K562 (cell line): ENCODE results near the gene TMEM131. TPM values are rescaled to one million over a fixed set of nuclear protein-coding genes. Genes with fewer than 3 reads are reported as not detected.
A peak's percentile ranks its signal among the peaks of the same experiment; 100 is the strongest.

Experiments
- ATAC-seq: fragments of 200-7000 bp; cut with Tn5 transposase; 3 replicates; pipeline ENCODE4 v1.9.1; 2020; ENCODE audit warnings: moderate library complexity
- BruUV-seq: library from RNA; stranded (reverse); fragments of 400-500 nt; replicated peaks from 2 replicates; lab custom pipeline; 2021; lab: Mats Ljungman, UMichigan
- CTCF ChIA-PET: fragments of 300-600 bp; formaldehyde crosslinking; extraction: SDS; loops from one replicate; lab custom pipeline; 2021; ENCODE audit warnings: low intra/inter-chr PET ratio; lab: Yijun Ruan, JAX
- POLR2A ChIA-PET: fragments of 300-600, 350-650 bp; sonication (Branson Sonifier 250); formaldehyde crosslinking; extraction: SDS; loops from one replicate; lab custom pipeline; 2021; ENCODE audit warnings: antibody characterized with exemption, inconsistent platforms; lab: Yijun Ruan, JAX
- DNase-seq, 4 experiments: peaks; one replicate each; pipeline versions ENCODE4 v3.0.0 to v3.0.0-alpha.2; 2011 to 2018; ENCODE audit warnings: low spot score in 3 of 4, mixed read lengths in 3 of 4; ENCODE audit errors: extremely low read depth in 1 of 4
- FAIRE-seq: peaks from 2 replicates; lab custom pipeline; 2011; peaks lifted over from hg19 to GRCh38; lab: Jason Lieb, UNC
- H2AFZ ChIP-seq: 2 replicates; pipeline ENCODE4 v1.6.0; 2011; ENCODE audit warnings: low read depth, low read length, control low read depth, inconsistent platforms
- H3K27ac ChIP-seq: fragments of 200-600 bp; 3 replicates; pipeline ENCODE4 v1.8.0; 2011; ENCODE audit warnings: low read depth, mild to moderate bottlenecking, control low read depth, inconsistent platforms, low read length, moderate library complexity, mixed read lengths; ENCODE audit errors: extremely low read depth
- H3K27me3 ChIP-seq, 2 experiments: fragments of 300-600 bp in 1 of 2; 2 replicates in 1 of 2; 3 replicates in 1 of 2; pipeline versions ENCODE4 v1.6.0 to v1.8.0; 2011; ENCODE audit warnings: inconsistent platforms in 2 of 2, low read length in 2 of 2, mild to moderate bottlenecking in 1 of 2, mixed read lengths in 1 of 2, moderate library complexity in 1 of 2; ENCODE audit not compliant: control insufficient read depth in 2 of 2, insufficient read depth in 2 of 2
- H3K36me3 ChIP-seq: fragments of 300-600 bp; 3 replicates; pipeline ENCODE4 v1.8.0; 2011; ENCODE audit warnings: mild to moderate bottlenecking, low read length, inconsistent platforms; ENCODE audit not compliant: control insufficient read depth, insufficient read depth
- H3K4me1 ChIP-seq, 2 experiments: fragments of 200-600 bp in 1 of 2; replicated peaks in 1 of 2; 2 replicates in 1 of 2; 3 replicates in 1 of 2; pipeline versions ENCODE4 v1.5.1 to v1.8.0; 2011; ENCODE audit warnings: inconsistent platforms in 2 of 2, low read length in 2 of 2, mild to moderate bottlenecking in 1 of 2, mixed read lengths in 1 of 2, moderate library complexity in 1 of 2; ENCODE audit not compliant: control insufficient read depth in 2 of 2, insufficient read depth in 2 of 2
- H3K4me2 ChIP-seq: 2 replicates; pipeline ENCODE4 v1.6.1; 2011; ENCODE audit warnings: low read length, control low read depth, inconsistent platforms, mixed read lengths; ENCODE audit not compliant: insufficient read depth
- H3K4me3 ChIP-seq: fragments of 200-600 bp; sonication (generic), shearing (Covaris generic); 2 replicates; pipeline ENCODE4 v1.5.1; 2016; ENCODE audit warnings: control low read depth, inconsistent platforms
- H3K79me2 ChIP-seq: fragments of 200-600 bp; 3 replicates; pipeline ENCODE4 v1.8.0; 2011; ENCODE audit warnings: low read length, inconsistent platforms; ENCODE audit not compliant: control insufficient read depth, insufficient read depth
- H3K9ac ChIP-seq, 2 experiments: 2 replicates each; pipeline versions ENCODE4 v1.6.0 to v1.6.1; 2011; ENCODE audit warnings: low read depth in 2 of 2, low read length in 2 of 2, control low read depth in 1 of 2, inconsistent platforms in 1 of 2, mild to moderate bottlenecking in 1 of 2, mixed read lengths in 1 of 2; ENCODE audit not compliant: insufficient read depth in 1 of 2
- H3K9me1 ChIP-seq: one replicate; pipeline ENCODE4 v1.6.0; 2011; ENCODE audit warnings: inconsistent platforms, mild to moderate bottlenecking, low read length, moderate library complexity; ENCODE audit not compliant: control insufficient read depth, insufficient read depth
- H3K9me3 ChIP-seq: replicated peaks from 2 replicates; pipeline ENCODE4 v1.5.1; 2011; ENCODE audit warnings: low read depth, low read length, inconsistent platforms; ENCODE audit not compliant: control insufficient read depth, insufficient read depth
- H4K20me1 ChIP-seq: replicated peaks from 2 replicates; pipeline ENCODE4 v1.6.1; 2011; ENCODE audit warnings: low read length, inconsistent platforms, mixed read lengths; ENCODE audit not compliant: control insufficient read depth, insufficient read depth
- ARID3A ChIP-seq: IDR thresholded peaks from 2 replicates; pipeline ENCODE4 v1.6.1; 2012; ENCODE audit warnings: low read depth, low read length, improper control_type of control experiment, borderline replicate concordance
- C11orf30 ChIP-seq: fragments of 450-650 bp; IDR thresholded peaks from 2 replicates; pipeline ENCODE4 v1.6.1; 2016; ENCODE audit warnings: low read depth, mild to moderate bottlenecking
- EWSR1 ChIP-seq: fragments of 450-650 bp; IDR thresholded peaks from 2 replicates; pipeline ENCODE4 v1.6.1; 2018; ENCODE audit warnings: borderline replicate concordance, mild to moderate bottlenecking, low read depth, moderate library complexity; ENCODE audit not compliant: partially characterized antibody
- FOS ChIP-seq: IDR thresholded peaks from 3 replicates; pipeline ENCODE4 v1.6.1; 2011; ENCODE audit not compliant: insufficient read length; ENCODE audit errors: extremely low read depth
- LARP7 ChIP-seq: fragments of 450-650 bp; IDR thresholded peaks from 2 replicates; pipeline ENCODE4 v1.6.1; 2016
- LCOR ChIP-seq: sonication (generic); formaldehyde crosslinking; IDR thresholded peaks from 2 replicates; pipeline ENCODE4 v1.8.0; 2022; ENCODE audit warnings: mild to moderate bottlenecking, missing genetic modification reagents
- MAFG ChIP-seq: fragments of 450-650 bp; conservative IDR thresholded peaks from 2 replicates; pipeline ENCODE4 v1.6.1; 2016; ENCODE audit warnings: missing genetic modification characterization, missing compliant biosample characterization
- MEIS2 ChIP-seq: fragments of 450-650 bp; IDR thresholded peaks from 2 replicates; pipeline ENCODE4 v1.6.1; 2014; ENCODE audit warnings: mild to moderate bottlenecking; ENCODE audit not compliant: partially characterized antibody
- NFXL1 ChIP-seq: fragments of 450-650 bp; formaldehyde crosslinking; IDR thresholded peaks from 2 replicates; pipeline ENCODE4 v1.4.0; 2021; ENCODE audit warnings: mild to moderate bottlenecking
- POLR3G ChIP-seq: IDR thresholded peaks from 2 replicates; pipeline ENCODE4 v1.6.1; 2011; ENCODE audit not compliant: insufficient read length, insufficient replicate concordance; ENCODE audit errors: extremely low read depth
- RBM25 ChIP-seq: fragments of 200-400 bp; formaldehyde crosslinking; IDR thresholded peaks from 2 replicates; pipeline ENCODE4 v1.6.1; 2018; ENCODE audit warnings: low read length, low read depth, moderate library complexity; ENCODE audit not compliant: severe bottlenecking
- RFX5 ChIP-seq: IDR thresholded peaks from 2 replicates; pipeline ENCODE4 v1.6.1; 2011; ENCODE audit warnings: low read depth, mild to moderate bottlenecking, improper control_type of control experiment, low read length
- RUNX1 ChIP-seq: sonication (generic); IDR thresholded peaks from 2 replicates; pipeline ENCODE4 v1.6.1; 2016; ENCODE audit warnings: antibody characterized with exemption, low read depth
- SMARCE1 ChIP-seq: fragments of 450-650 bp; IDR thresholded peaks from 2 replicates; pipeline ENCODE4 v1.7.1; 2016; ENCODE audit warnings: mild to moderate bottlenecking
- SOX6 ChIP-seq: fragments of 450-650 bp; IDR thresholded peaks from 2 replicates; pipeline ENCODE4 v1.6.1; 2014; ENCODE audit warnings: mild to moderate bottlenecking
- SP1 ChIP-seq: sonication (generic); formaldehyde crosslinking; IDR thresholded peaks from 2 replicates; pipeline ENCODE4 v1.8.1; 2022; ENCODE audit warnings: mild to moderate bottlenecking, missing genetic modification reagents
- TAF9B ChIP-seq: fragments of 450-650 bp; IDR thresholded peaks from 2 replicates; pipeline ENCODE4 v1.6.1; 2018; ENCODE audit warnings: mild to moderate bottlenecking; ENCODE audit not compliant: partially characterized antibody
- TAL1 ChIP-seq: fragments of 450-650 bp; IDR thresholded peaks from 2 replicates; pipeline ENCODE4 v1.6.1; 2016; ENCODE audit warnings: mild to moderate bottlenecking
- XRCC4 ChIP-seq: IDR thresholded peaks from one replicate; pipeline ENCODE4 v1.6.1; 2011; ENCODE audit not compliant: insufficient read depth, insufficient read length; ENCODE audit errors: extremely low read depth
- ZEB2 ChIP-seq: fragments of 450-650 bp; IDR thresholded peaks from 2 replicates; pipeline ENCODE4 v1.6.1; 2016
- ZNF764 ChIP-seq: fragments of 250-450 bp; sonication (Bioruptor Pico); IDR thresholded peaks from 2 replicates; pipeline ENCODE4 v1.4.0; 2020; ENCODE audit warnings: low read depth, mild to moderate bottlenecking, moderate library complexity
- WGBS: fragments of 100-300 bp; shearing (Covaris generic); methylation state at CpG from one replicate; pipeline ENCODE4 v1.1.6; 2016; ENCODE audit warnings: low coverage, mixed read lengths; ENCODE audit not compliant: insufficient coverage; ENCODE audit errors: missing lambda C conversion rate; 5-methylcytosine and 5-hydroxymethylcytosine counted together
- in situ Hi-C: fragments of 300-500 bp; cut with MboI; formaldehyde crosslinking; loops from 4 replicates; pipeline ENCODE4 v1.15.0; 2018; ENCODE audit warnings: inconsistent platforms, mixed read lengths
- intact Hi-C: fragments of 100-400 bp; cut with micrococcal nuclease; formaldehyde crosslinking; loops from 2 replicates; pipeline ENCODE4 v1.14.2; 2022
- polyA plus RNA-seq, 8 experiments: library from polyadenylated mRNA; depleted of rRNA in 4 of 8; stranded (reverse) in 5 of 8; unstranded in 3 of 8; fragments of >200 nt; fragmentation: Nextera tagmentation in 2 of 8; fragmentation: Illumina TruSeq in 1 of 8; extraction: Ambion mirVana in 2 of 8; extraction: Trizol in 1 of 8; gene quantifications; 2 replicates each; pipeline versions ENCODE4 v1.2.1 to v1.2.3, GENCODE V29; 2011 to 2014; ENCODE audit warnings: inconsistent platforms in 1 of 8, missing spikeins in 1 of 8
- total RNA-seq, 7 experiments: library from RNA; depleted of rRNA in 6 of 7; stranded (reverse); fragments of >200 nt in 6 of 7; fragmentation: Illumina TruSeq in 2 of 7; extraction: Trizol in 2 of 7; gene quantifications; 2 replicates each; pipeline versions ENCODE4 v1.2.1 to v1.2.3, GENCODE V29; 2011 to 2021; ENCODE audit warnings: low replicate concordance in 1 of 7
- TF ChIP-seq, protein P1 (sequence below): fragments of 450-650 bp; IDR thresholded peaks from 2 replicates; pipeline ENCODE4 v1.6.1; 2016

Gene TMEM131
- total and polyA plus RNA-seq, 9 of the 15 experiments (the other 6 are each of a cell fraction or from before 2014, with no cell fraction given) = 2.5 to 21.1 (median 12.4) TPM

GRCh38 chr2:97910403-97911205 is 85.1 kb downstream of the TMEM131 start:
- H3K4me1 ChIP-seq = peaks cover 5 to 47% of the 10 kb centered on the region in 2 experiments; a peak in 4 of 5 replicates
- no TSS peak for BruUV-seq
- H3K79me2 ChIP-seq = peaks cover 39% of the 10 kb centered on the region
- POLR2A ChIA-PET = interaction anchor here (1.0 kb wide), 1 partner anchor 56 kb away, joined by 3 read pairs; no protein-coding TSS in a partner anchor
- H3K9me1 ChIP-seq = no peaks in the 10 kb centered on the region
- DNase-seq (no peak), FAIRE-seq (no peak), ATAC-seq (peak; percentile 42)
- no peak overlapping the region for H2AFZ ChIP-seq
- H4K20me1 ChIP-seq = no peaks in the 10 kb centered on the region
- intact Hi-C loops (no loop called here), in situ Hi-C loops (no loop called here)
- 0 out of 4 replicates have a peak overlapping the region, but pooled peaks of 1 of the 2 experiments have one; percentile 5 for H3K9ac ChIP-seq
- H3K4me2 ChIP-seq = peak overlapping the region; percentile 26
- no peaks in the 10 kb centered on the region for H3K27me3 ChIP-seq
- CTCF ChIA-PET = no interaction called here
- H3K27ac ChIP-seq = peak overlapping the region; percentile 77
- peaks cover 20% of the 10 kb centered on the region; the same call in 2 of the 3 replicates for H3K36me3 ChIP-seq
- H3K4me3 ChIP-seq = no peak overlapping the region
- WGBS = 19% methylated on average over 9 of the region's 9 CpGs
- no peaks in the 10 kb centered on the region for H3K9me3 ChIP-seq
- 0 out of 2 replicates have a peak, but pooled peaks have one; percentile 17 for TF ChIP-seq ZNF764 (CRISPR knock-in tag)
- peak; percentile 77 for TF ChIP-seq MEIS2
- TF ChIP-seq EWSR1 = no peak
- peak; percentile 33 for TF ChIP-seq MAFG (tag)
- TF ChIP-seq TAL1 = 0 out of 2 replicates have a peak, but pooled peaks have one; percentile 7
- TF ChIP-seq LCOR (CRISPR knock-in tag) = peak; percentile 1; the same call in 1 of the 2 replicates
- TF ChIP-seq XRCC4 = no peak
- TF ChIP-seq TAF9B = no peak
- TF ChIP-seq RFX5 = no peak
- 0 out of 2 replicates have a peak, but pooled peaks have one; percentile 27 for TF ChIP-seq SP1 (CRISPR knock-in tag)
- no peak for TF ChIP-seq RUNX1
- TF ChIP-seq, protein P1, sequence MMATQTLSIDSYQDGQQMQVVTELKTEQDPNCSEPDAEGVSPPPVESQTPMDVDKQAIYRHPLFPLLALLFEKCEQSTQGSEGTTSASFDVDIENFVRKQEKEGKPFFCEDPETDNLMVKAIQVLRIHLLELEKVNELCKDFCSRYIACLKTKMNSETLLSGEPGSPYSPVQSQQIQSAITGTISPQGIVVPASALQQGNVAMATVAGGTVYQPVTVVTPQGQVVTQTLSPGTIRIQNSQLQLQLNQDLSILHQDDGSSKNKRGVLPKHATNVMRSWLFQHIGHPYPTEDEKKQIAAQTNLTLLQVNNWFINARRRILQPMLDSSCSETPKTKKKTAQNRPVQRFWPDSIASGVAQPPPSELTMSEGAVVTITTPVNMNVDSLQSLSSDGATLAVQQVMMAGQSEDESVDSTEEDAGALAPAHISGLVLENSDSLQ = peak; percentile 28; the same call in 1 of the 2 replicates
- TF ChIP-seq SMARCE1 = peak; percentile 33; the same call in 1 of the 2 replicates
- TF ChIP-seq POLR3G = no peak
- TF ChIP-seq FOS = no peak
- TF ChIP-seq ZEB2 = no peak
- TF ChIP-seq NFXL1 (CRISPR knock-in tag) = no peak
- no peak for TF ChIP-seq ARID3A
- TF ChIP-seq C11orf30 = peak; percentile 70
- TF ChIP-seq SOX6 = peak; percentile 77; the same call in 1 of the 2 replicates
- TF ChIP-seq LARP7 = no peak
- peak; percentile 90 for TF ChIP-seq RBM25
